Activated CD8-positive, alpha-beta memory T cell treated with anti-CD3 and anti-CD28 coated beads, Interleukin-2, amount 50 U/mL, for 1 hour (primary cell): ENCODE data around the gene CD177.
"Not testable (repeated sequence)": the region's sequence is repeated elsewhere in the genome, so short reads cannot be mapped to it uniquely, and the experiment has no call there.

Experiments
- DNase-seq: peaks from one replicate; pipeline ENCODE4 v3.0.0-alpha.2; 2020; ENCODE audit errors: extremely low read depth

CD177 gene

GRCh38 chr19:43332058-43332922 is 21.2 kb upstream of the CD177 start:
- no peak for DNase-seq

- not testable (repeated sequence) for DNase-seq
These were observed 17.0 kb upstream of the CD177 start for GRCh38 chr19:43336508-43336907.

- no peak for DNase-seq
These were observed 15.7 kb upstream of the CD177 start for GRCh38 chr19:43337737-43338136.

GRCh38 chr19:43338530-43338929 is 15.0 kb upstream of the CD177 start:
- DNase-seq: no peak

GRCh38 chr19:43339243-43339930 is 14.1 kb upstream of the CD177 start:
- not testable (repeated sequence) for DNase-seq

GRCh38 chr19:43340101-43340500 is 13.4 kb upstream of the CD177 start:
- DNase-seq: not testable (repeated sequence)

- not testable (repeated sequence) for DNase-seq
These were observed 12.4 kb upstream of the CD177 start for GRCh38 chr19:43341098-43341497.

GRCh38 chr19:43342104-43342503 is 11.4 kb upstream of the CD177 start:
- not testable (repeated sequence) for DNase-seq

GRCh38 chr19:43344347-43344925 is 9.1 kb upstream of the CD177 start:
- DNase-seq: not testable (repeated sequence)

GRCh38 chr19:43349813-43350212 is 3.7 kb upstream of the CD177 start:
- not testable (repeated sequence) for DNase-seq

GRCh38 chr19:43351998-43352746 is 1.3 kb upstream of the CD177 start:
- no peak for DNase-seq

- no peak for DNase-seq
These were observed 780 bp downstream of the CD177 start for GRCh38 chr19:43354305-43354627.

- DNase-seq: not testable (repeated sequence)
These were observed 3.3 kb downstream of the CD177 start for GRCh38 chr19:43356749-43357148.

GRCh38 chr19:43362179-43362578 is 8.7 kb downstream of the CD177 start:
- no peak for DNase-seq

- DNase-seq: no peak
These were observed 9.3 kb downstream of the CD177 start for GRCh38 chr19:43362745-43363144.

- not testable (repeated sequence) for DNase-seq
These were observed 12.2 kb downstream of the CD177 start for GRCh38 chr19:43365677-43366076.

- no peak for DNase-seq
These were observed 14.3 kb downstream of the CD177 start for GRCh38 chr19:43367822-43368221.

- not testable (repeated sequence) for DNase-seq
These were observed 15.4 kb downstream of the CD177 start for GRCh38 chr19:43368897-43369296.

- no peak for DNase-seq
These were observed 18.4 kb downstream of the CD177 start for GRCh38 chr19:43371909-43372308.

- no peak for DNase-seq
These were observed 19.0 kb downstream of the CD177 start for GRCh38 chr19:43372462-43372861.

GRCh38 chr19:43377624-43378023 is 24.1 kb downstream of the CD177 start:
- DNase-seq: not testable (repeated sequence)

GRCh38 chr19:43380008-43380407 is 26.5 kb downstream of the CD177 start:
- DNase-seq: no peak
